H1 (cell line): Measurements from ENCODE around the gene PDZK1IP1. TPM values are rescaled to one million over a fixed set of nuclear protein-coding genes. Genes with fewer than 3 reads are reported as not detected.
A peak's percentile ranks its signal among the peaks of the same experiment; 100 is the strongest.

Experiments
- CTCF ChIA-PET: fragments of 300-600 bp; sonication (Branson Sonifier 250); formaldehyde crosslinking; loops from one replicate; lab custom pipeline; 2021; ENCODE audit not compliant: partially characterized antibody; lab: Charles Lee
- POLR2A ChIA-PET: fragments of 300-600 bp; sonication (Branson Sonifier 250); formaldehyde crosslinking; loops from one replicate; lab custom pipeline; 2021; ENCODE audit warnings: inconsistent platforms; ENCODE audit not compliant: partially characterized antibody; lab: Charles Lee
- DNase-seq, 2 experiments: peaks; one replicate each; pipeline versions ENCODE4 v3.0.0 to v3.0.0-alpha.2; 2010 to 2022; ENCODE audit warnings: low spot score in 2 of 2, low read depth in 1 of 2, mixed read lengths in 1 of 2
- FAIRE-seq: peaks from 2 replicates; lab custom pipeline; 2011; peaks lifted over from hg19 to GRCh38; lab: Jason Lieb, UNC
- H2AFZ ChIP-seq: 2 replicates; pipeline ENCODE4 v1.8.1; 2012; ENCODE audit warnings: low read length, inconsistent platforms
- H2AK5ac ChIP-seq: 2 replicates; pipeline ENCODE4 v1.6.1; 2013; ENCODE audit warnings: low read depth, low read length
- H2BK120ac ChIP-seq: replicated peaks from 2 replicates; pipeline ENCODE3; 2013; ENCODE audit warnings: low read depth, low read length, inconsistent platforms
- H2BK12ac ChIP-seq: 2 replicates; pipeline ENCODE4 v1.6.1; 2013; ENCODE audit warnings: low read depth, low read length
- H2BK15ac ChIP-seq: 2 replicates; pipeline ENCODE4 v1.6.1; 2013; ENCODE audit warnings: low read length
- H2BK20ac ChIP-seq: 2 replicates; pipeline ENCODE4 v1.6.1; 2013; ENCODE audit warnings: low read length
- H2BK5ac ChIP-seq: 2 replicates; pipeline ENCODE4 v1.6.1; 2013; ENCODE audit warnings: low read depth, low read length
- H3K14ac ChIP-seq: 2 replicates; pipeline ENCODE4 v1.6.1; 2013; ENCODE audit warnings: inconsistent platforms; ENCODE audit not compliant: insufficient read length
- H3K18ac ChIP-seq: 2 replicates; pipeline ENCODE4 v1.6.1; 2013; ENCODE audit warnings: low read length; ENCODE audit errors: extremely low read depth
- H3K23ac ChIP-seq: 2 replicates; pipeline ENCODE4 v1.6.1; 2013; ENCODE audit warnings: inconsistent platforms; ENCODE audit not compliant: insufficient read length
- H3K23me2 ChIP-seq: 2 replicates; pipeline ENCODE4 v1.6.1; 2013; ENCODE audit warnings: low read depth, low read length
- H3K27ac ChIP-seq: 2 replicates; pipeline ENCODE4 v1.6.1; 2011; ENCODE audit warnings: low read depth, low read length, inconsistent platforms
- H3K27me3 ChIP-seq, 4 experiments: replicated peaks in 1 of 4; 1 replicate in 1 of 4; 2 replicates in 3 of 4; pipeline versions ENCODE4 v1.6.1 to v1.8.1; 2011 to 2013; ENCODE audit warnings: low read length in 3 of 4, mild to moderate bottlenecking in 3 of 4, inconsistent platforms in 2 of 4, mixed read lengths in 2 of 4, moderate library complexity in 1 of 4; ENCODE audit not compliant: control insufficient read depth in 3 of 4, insufficient read depth in 3 of 4; ENCODE audit errors: extremely low read depth in 1 of 4
- H3K36me3 ChIP-seq, 4 experiments: 2 replicates each; pipeline versions ENCODE4 v1.6.1 to v1.8.1; 2011 to 2013; ENCODE audit warnings: mild to moderate bottlenecking in 4 of 4, low read length in 3 of 4, moderate library complexity in 2 of 4, control low read depth in 1 of 4, inconsistent platforms in 1 of 4; ENCODE audit not compliant: insufficient read depth in 4 of 4, control insufficient read depth in 2 of 4
- H3K4ac ChIP-seq: replicated peaks from 2 replicates; pipeline ENCODE3; 2013; ENCODE audit warnings: low read length, low read depth, mixed read lengths, inconsistent platforms; ENCODE audit not compliant: insufficient read length
- H3K4me1 ChIP-seq, 4 experiments: replicated peaks in 1 of 4; 1 replicate in 1 of 4; 2 replicates in 3 of 4; pipeline versions ENCODE4 v1.6.1 to v1.8.1; 2011 to 2013; ENCODE audit warnings: low read length in 3 of 4, inconsistent platforms in 2 of 4, mixed read lengths in 1 of 4; ENCODE audit not compliant: insufficient read depth in 4 of 4, control insufficient read depth in 3 of 4
- H3K4me2 ChIP-seq, 2 experiments: 2 replicates each; pipeline versions ENCODE4 v1.6.1 to v1.8.1; 2011 to 2013; ENCODE audit warnings: low read depth in 2 of 2, low read length in 2 of 2, control low read depth in 1 of 2, inconsistent platforms in 1 of 2, mild to moderate bottlenecking in 1 of 2; ENCODE audit not compliant: insufficient read depth in 1 of 2
- H3K4me3 ChIP-seq, 4 experiments: fragments of 200-600, 300-600 bp in 1 of 4; sonication (generic), shearing (Covaris generic), sonication (Bioruptor Twin) in 1 of 4; 2 replicates each; pipeline versions ENCODE4 v1.5.1 to v1.8.1; 2011 to 2016; ENCODE audit warnings: low read length in 4 of 4, low read depth in 3 of 4, control low read depth in 2 of 4, inconsistent platforms in 2 of 4, mild to moderate bottlenecking in 2 of 4, mixed read lengths in 1 of 4, moderate library complexity in 1 of 4; ENCODE audit not compliant: insufficient read depth in 2 of 4; ENCODE audit errors: extremely low read depth in 1 of 4
- H3K56ac ChIP-seq: replicated peaks from 2 replicates; pipeline ENCODE3; 2013; ENCODE audit warnings: low read depth, mild to moderate bottlenecking, mixed read lengths, low read length, inconsistent platforms; ENCODE audit not compliant: insufficient read length
- H3K79me1 ChIP-seq: 2 replicates; pipeline ENCODE4 v1.6.1; 2013; ENCODE audit warnings: low read depth, low read length, control low read depth
- H3K79me2 ChIP-seq, 2 experiments: 2 replicates each; pipeline versions ENCODE4 v1.6.1 to v1.8.1; 2012 to 2013; ENCODE audit warnings: low read length in 2 of 2, mild to moderate bottlenecking in 2 of 2, inconsistent platforms in 1 of 2; ENCODE audit not compliant: insufficient read depth in 2 of 2, control insufficient read depth in 1 of 2
- H3K9ac ChIP-seq, 4 experiments: replicated peaks in 1 of 4; 1 replicate in 1 of 4; 2 replicates in 3 of 4; pipeline versions ENCODE4 v1.6.1 to v1.8.1; 2011 to 2013; ENCODE audit warnings: low read depth in 3 of 4, low read length in 3 of 4, control low read depth in 2 of 4, mild to moderate bottlenecking in 2 of 4, moderate library complexity in 2 of 4, inconsistent platforms in 1 of 4; ENCODE audit errors: extremely low read depth in 1 of 4
- H3K9me3 ChIP-seq, 2 experiments: 2 replicates each; pipeline versions ENCODE4 v1.6.1 to v1.8.1; 2012 to 2013; ENCODE audit warnings: mild to moderate bottlenecking in 2 of 2, moderate library complexity in 2 of 2, control low read depth in 1 of 2, inconsistent platforms in 1 of 2, low read depth in 1 of 2, low read length in 1 of 2, mixed read lengths in 1 of 2; ENCODE audit not compliant: insufficient read depth in 2 of 2
- H4K20me1 ChIP-seq, 2 experiments: replicated peaks in 1 of 2; 2 replicates each; pipeline versions ENCODE3 to v1.8.1; 2011 to 2013; ENCODE audit warnings: inconsistent platforms in 2 of 2, low read length in 2 of 2, mild to moderate bottlenecking in 1 of 2; ENCODE audit not compliant: insufficient read depth in 2 of 2, control insufficient read depth in 1 of 2
- H4K5ac ChIP-seq: 2 replicates; pipeline ENCODE4 v1.6.1; 2013; ENCODE audit warnings: low read length, low read depth, mixed read lengths, inconsistent platforms; ENCODE audit not compliant: insufficient read length
- H4K8ac ChIP-seq: 2 replicates; pipeline ENCODE4 v1.8.0; 2013; ENCODE audit warnings: mild to moderate bottlenecking, moderate library complexity, low read length, inconsistent platforms; ENCODE audit not compliant: insufficient read depth; ENCODE audit errors: extremely low read depth
- H4K91ac ChIP-seq: replicated peaks from 2 replicates; pipeline ENCODE3; 2013; ENCODE audit warnings: low read length, mixed read lengths, inconsistent platforms; ENCODE audit not compliant: insufficient read length
- GTF2F1 ChIP-seq: IDR thresholded peaks from 2 replicates; pipeline ENCODE4 v1.6.1; 2012; ENCODE audit warnings: low read depth, low read length, improper control_type of control experiment, borderline replicate concordance
- JUND ChIP-seq: IDR thresholded peaks from 2 replicates; pipeline ENCODE4 v1.6.1; 2011; ENCODE audit warnings: mild to moderate bottlenecking, improper control_type of control experiment, low read length
- MAX ChIP-seq: IDR thresholded peaks from 2 replicates; pipeline ENCODE4 v1.6.1; 2012; ENCODE audit warnings: inconsistent platforms
- POLR2AphosphoS5 ChIP-seq: IDR thresholded peaks from 2 replicates; pipeline ENCODE4 v1.6.1; 2011; ENCODE audit warnings: low read depth, low read length
- RAD21 ChIP-seq, 2 experiments: IDR thresholded peaks in 1 of 2; conservative IDR thresholded peaks in 1 of 2; 2 replicates each; pipeline ENCODE4 v1.6.1; 2011; ENCODE audit warnings: low read depth in 2 of 2, low read length in 2 of 2, improper control_type of control experiment in 1 of 2, inconsistent platforms in 1 of 2, mild to moderate bottlenecking in 1 of 2, moderate library complexity in 1 of 2
- SIN3A ChIP-seq, 2 experiments: IDR thresholded peaks in 1 of 2; conservative IDR thresholded peaks in 1 of 2; 2 replicates each; pipeline ENCODE4 v1.6.1; 2011 to 2012; ENCODE audit warnings: low read length in 2 of 2, improper control_type of control experiment in 1 of 2, low read depth in 1 of 2, mild to moderate bottlenecking in 1 of 2
- SP4 ChIP-seq: IDR thresholded peaks from 2 replicates; pipeline ENCODE4 v1.6.1; 2012; ENCODE audit warnings: low read length, inconsistent platforms
- TBP ChIP-seq: IDR thresholded peaks from 2 replicates; pipeline ENCODE4 v1.6.1; 2011; ENCODE audit warnings: low read depth, low read length, improper control_type of control experiment
- TEAD4 ChIP-seq: IDR thresholded peaks from 2 replicates; pipeline ENCODE4 v1.6.1; 2012; ENCODE audit warnings: low read depth, low read length, inconsistent platforms, mixed read lengths
- WGBS, 2 experiments: shearing (Covaris generic) in 1 of 2; methylation state at CpG; one replicate each; pipeline versions ENCODE4 v1.1.6 to v1.1.7; 2013 to 2015; ENCODE audit warnings: low lambda C conversion rate in 2 of 2, mixed read lengths in 2 of 2, inconsistent platforms in 1 of 2, low coverage in 1 of 2, missing lambda C conversion rate in 1 of 2; ENCODE audit not compliant: insufficient replicate concordance in 2 of 2, insufficient coverage in 1 of 2, insufficient read length in 1 of 2; ENCODE audit errors: extremely low coverage in 1 of 2, missing lambda C conversion rate in 1 of 2; 5-methylcytosine and 5-hydroxymethylcytosine counted together
- polyA plus RNA-seq, 7 experiments: library from polyadenylated mRNA; depleted of rRNA in 3 of 7; stranded (reverse) in 5 of 7; unstranded in 2 of 7; fragments of >200 nt in 5 of 7; fragments of 200-250 nt in 2 of 7; gene quantifications; 1 replicate in 5 of 7; 2 replicates in 1 of 7; 4 replicates in 1 of 7; pipeline versions ENCODE4 v1.2.1 to v1.2.3, GENCODE V29; 2011 to 2013; ENCODE audit warnings: missing spikeins in 2 of 7, mixed read lengths in 2 of 7
- total RNA-seq: library from RNA; stranded (reverse); fragmentation: NEBNext Ultra II Directional; extraction: Animal tissue kit (Norgen Biotek cat#: 25700); gene quantifications from 2 replicates; pipeline ENCODE4 v1.2.1, GENCODE V29; 2021
- TF ChIP-seq, protein P1 (sequence below): IDR thresholded peaks from 2 replicates; pipeline ENCODE4 v1.6.1; 2012; ENCODE audit warnings: inconsistent platforms

Gene PDZK1IP1
- total and polyA plus RNA-seq, 2 of the 8 experiments (the other 6 are each of a cell fraction or from before 2014, with no cell fraction given), result 0.17 TPM; not detected in 1

DNA sequence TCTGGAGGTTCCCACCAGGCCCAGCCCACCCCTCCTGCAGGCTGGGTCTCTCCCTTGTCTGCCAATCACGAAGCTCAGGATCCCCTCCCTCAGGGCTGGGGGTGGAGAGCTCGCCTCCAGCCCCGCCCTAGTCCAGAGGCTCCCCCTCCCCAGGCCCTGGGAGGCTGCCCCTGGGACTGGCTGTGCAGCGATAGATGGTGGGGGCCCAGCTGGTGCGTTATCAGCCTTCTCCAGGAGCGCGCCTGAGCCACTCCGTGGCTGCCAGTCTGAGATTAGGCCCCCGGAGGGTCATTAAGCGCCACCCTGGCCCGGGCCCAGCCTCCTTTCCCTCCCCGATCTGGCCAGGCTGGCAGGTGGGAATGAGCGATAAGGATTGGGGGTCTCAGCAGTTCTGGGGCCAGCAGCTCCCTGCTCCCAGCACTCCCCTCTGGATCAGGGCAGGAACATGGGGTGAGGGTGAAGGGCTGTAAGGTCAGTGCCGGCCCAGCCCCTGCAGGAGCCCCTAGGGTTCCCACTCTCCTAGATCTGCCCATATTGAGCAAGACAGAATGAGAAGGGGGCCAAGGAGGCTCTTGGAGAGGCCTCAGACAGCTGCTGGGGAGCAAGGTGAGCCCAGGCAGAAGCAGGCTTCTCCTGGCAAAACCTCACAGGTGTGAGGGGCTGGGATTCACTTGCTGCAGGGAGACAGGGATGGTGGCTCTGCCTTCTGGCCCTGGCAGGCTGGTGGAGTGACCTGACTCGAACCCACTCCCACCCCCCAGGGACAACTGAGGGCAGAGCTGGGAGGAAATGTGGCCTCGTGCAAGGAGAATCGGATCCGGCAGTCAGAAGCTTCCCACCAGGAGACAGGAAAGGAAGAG is 8.5 kb downstream of the PDZK1IP1 start:
- H3K4ac ChIP-seq, result no peak overlapping the region
- H3K4me2 ChIP-seq, result no peak overlapping the region; a peak in 1 of 4 replicates
- H3K9ac ChIP-seq, result no peak overlapping the region
- ChIA-PET POLR2A (interaction anchor here (1.0 to 1.6 kb wide), 3 partner anchors 9 to 43 kb away, joined by 3 to 5 read pairs (median 3); partner anchors contain the start of gene PDZK1IP1), CTCF (interaction anchor here (0.9 to 14.4 kb wide), 8 partner anchors 11 to 140 kb away, joined by 3 to 207 read pairs (median 3); partner anchors contain the start of gene PDZK1IP1)
- 0 out of 2 replicates have a peak overlapping the region, but pooled peaks have one; percentile 75 for H2BK12ac ChIP-seq
- no peak overlapping the region for H3K14ac ChIP-seq
- H3K36me3 ChIP-seq, result no peaks in the 10 kb centered on the region
- no peak overlapping the region for H3K4me3 ChIP-seq
- H2BK120ac ChIP-seq, result no peak overlapping the region
- no peak for FAIRE-seq
- DNase-seq, result no peak
- no peak overlapping the region for H2BK15ac ChIP-seq
- 73% methylated on average over 18 of the region's 18 CpGs; no CpG with 5 or more reads in 1 of the 2 experiments for WGBS, 2 experiments
- H3K79me1 ChIP-seq, result no peaks in the 10 kb centered on the region
- no peak overlapping the region for H3K18ac ChIP-seq
- no peaks in the 10 kb centered on the region for H3K9me3 ChIP-seq
- H4K91ac ChIP-seq, result no peak overlapping the region
- H3K27me3 ChIP-seq, result peaks cover 0 to 13% (median 12%) of the 10 kb centered on the region in 4 experiments; a peak in 5 of 7 replicates
- H2BK20ac ChIP-seq, result no peak overlapping the region
- H3K27ac ChIP-seq, result no peak overlapping the region
- H2BK5ac ChIP-seq, result no peak overlapping the region
- 0 out of 2 replicates have a peak overlapping the region, but pooled peaks have one; percentile 29 for H2AFZ ChIP-seq
- H3K56ac ChIP-seq, result no peak overlapping the region
- no peak overlapping the region for H2AK5ac ChIP-seq
- H4K5ac ChIP-seq, result no peak overlapping the region
- H4K20me1 ChIP-seq, result no peaks in the 10 kb centered on the region
- H3K4me1 ChIP-seq, result peaks cover 0 to 10% (median 2%) of the 10 kb centered on the region in 4 experiments; a peak in 4 of 7 replicates
- peak overlapping the region; percentile 64 for H4K8ac ChIP-seq
- no peak overlapping the region for H3K23ac ChIP-seq
- no peaks in the 10 kb centered on the region for H3K79me2 ChIP-seq
- H3K23me2 ChIP-seq, result peaks cover 9% of the 10 kb centered on the region; the same call in 1 of the 2 replicates
- no peak for TF ChIP-seq TBP
- no peak for TF ChIP-seq SP4
- TF ChIP-seq RAD21 (IDR thresholded peaks at IDR 0.05 in 1 of 2, conservative IDR thresholded peaks at IDR 0.05 in 1 of 2; ENCODE audit: low read depth in 2 of 2, low read length in 2 of 2), result no peak
- no peak for TF ChIP-seq GTF2F1
- TF ChIP-seq MAX, result no peak
- TF ChIP-seq SIN3A (conservative IDR thresholded peaks at IDR 0.05 in 1 of 2, IDR thresholded peaks at IDR 0.05 in 1 of 2; ENCODE audit: low read depth in 1 of 2, low read length in 2 of 2), result no peak
- no peak for TF ChIP-seq TEAD4
- no peak for TF ChIP-seq POLR2AphosphoS5
- TF ChIP-seq JUND, result no peak
- TF ChIP-seq, protein P1, sequence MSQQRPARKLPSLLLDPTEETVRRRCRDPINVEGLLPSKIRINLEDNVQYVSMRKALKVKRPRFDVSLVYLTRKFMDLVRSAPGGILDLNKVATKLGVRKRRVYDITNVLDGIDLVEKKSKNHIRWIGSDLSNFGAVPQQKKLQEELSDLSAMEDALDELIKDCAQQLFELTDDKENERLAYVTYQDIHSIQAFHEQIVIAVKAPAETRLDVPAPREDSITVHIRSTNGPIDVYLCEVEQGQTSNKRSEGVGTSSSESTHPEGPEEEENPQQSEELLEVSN, result no peak
